ENCODE results near the gene PTPRM.
A peak's percentile ranks its signal among the peaks of the same experiment; 100 is the strongest.

The PTPRM gene

GRCh38 chr18:8142932-8143331, 575.8 kb downstream of the PTPRM start:
- DNase-seq, result no peak

GRCh38 chr18:8151181-8151580, 584.1 kb downstream of the PTPRM start:
- DNase-seq, result no peak

- peak; percentile 66 for DNase-seq
Observed at GRCh38 chr18:8153887-8154583, 586.9 kb downstream of the PTPRM start.

- DNase-seq, result no peak
Observed at GRCh38 chr18:8162802-8163201, 595.7 kb downstream of the PTPRM start.

- no peak for DNase-seq
Observed at GRCh38 chr18:8163286-8163959, 596.3 kb downstream of the PTPRM start.

GRCh38 chr18:8165095-8165494, 598.0 kb downstream of the PTPRM start:
- DNase-seq, result no peak

- DNase-seq, result no peak
Observed at GRCh38 chr18:8167026-8167425, 599.9 kb downstream of the PTPRM start.

- DNase-seq, result no peak
Observed at GRCh38 chr18:8167673-8168072, 600.6 kb downstream of the PTPRM start.

GRCh38 chr18:8169722-8170121, 602.6 kb downstream of the PTPRM start:
- no peak for DNase-seq

- no peak for DNase-seq
Observed at GRCh38 chr18:8174771-8175170, 607.7 kb downstream of the PTPRM start.

GRCh38 chr18:8175501-8176061, 608.5 kb downstream of the PTPRM start:
- DNase-seq, result no peak

- no peak for DNase-seq
Observed at GRCh38 chr18:8176109-8176508, 609.0 kb downstream of the PTPRM start.

GRCh38 chr18:8176554-8176953, 609.4 kb downstream of the PTPRM start:
- peak; percentile 2 for DNase-seq

- DNase-seq, result peak; percentile 10
Observed at GRCh38 chr18:8177330-8178016, 610.4 kb downstream of the PTPRM start.

GRCh38 chr18:8186413-8186812, 619.3 kb downstream of the PTPRM start:
- no peak for DNase-seq

- DNase-seq, result peak; percentile 89
Observed at GRCh38 chr18:8188184-8188583, 621.1 kb downstream of the PTPRM start.

GRCh38 chr18:8190980-8191379, 623.9 kb downstream of the PTPRM start:
- DNase-seq, result no peak

- no peak for DNase-seq
Observed at GRCh38 chr18:8194431-8194830, 627.3 kb downstream of the PTPRM start.

GRCh38 chr18:8196238-8196637, 629.1 kb downstream of the PTPRM start:
- DNase-seq, result no peak

- no peak for DNase-seq
Observed at GRCh38 chr18:8197499-8197898, 630.4 kb downstream of the PTPRM start.

- no peak for DNase-seq
Observed at GRCh38 chr18:8207996-8208395, 640.9 kb downstream of the PTPRM start.

- no peak for DNase-seq
Observed at GRCh38 chr18:8208716-8209115, 641.6 kb downstream of the PTPRM start.

GRCh38 chr18:8212896-8213780, 646.0 kb downstream of the PTPRM start:
- peak; percentile 81 for DNase-seq
